ENCODE data around the gene PRKAG2.
"Not testable (repeated sequence)": the region's sequence is repeated elsewhere in the genome, so short reads cannot be mapped to it uniquely, and the experiment has no call there.

Gene PRKAG2

DNA sequence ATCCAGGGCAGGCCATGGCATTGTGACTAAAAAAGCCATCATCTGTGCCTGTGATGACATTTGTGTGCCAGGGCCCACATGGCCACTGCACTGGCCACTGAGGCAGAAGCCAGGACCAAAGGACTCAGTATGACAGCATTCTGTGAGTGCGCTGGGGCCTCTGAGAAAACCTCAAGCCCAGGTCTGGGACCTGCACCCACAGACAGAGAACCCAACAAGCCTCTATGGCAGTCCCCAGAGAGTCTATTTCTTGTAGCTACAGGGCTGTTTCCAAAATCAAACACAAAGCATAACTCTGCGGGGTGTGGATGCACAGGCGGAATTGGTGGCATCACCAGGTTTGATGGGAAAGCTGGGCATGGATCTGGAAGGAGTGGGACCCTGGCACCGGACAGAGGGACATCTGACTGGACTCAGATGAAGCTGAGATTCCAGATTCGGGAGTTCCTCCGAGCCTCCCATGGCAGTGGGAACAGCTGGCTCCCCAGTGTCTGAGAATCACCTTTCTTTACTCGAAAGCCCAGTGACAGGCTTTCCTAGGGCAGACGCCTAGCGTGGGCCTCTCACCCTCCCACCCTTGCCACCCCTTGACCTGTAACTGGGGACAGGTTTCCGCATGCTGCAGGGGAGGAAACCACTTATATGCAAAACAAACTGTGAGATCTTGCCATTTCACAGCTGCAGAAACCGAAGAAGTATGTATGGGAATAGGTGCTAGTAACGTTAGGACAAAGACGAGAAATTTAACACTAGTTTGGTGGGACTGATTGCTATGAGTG lies 286.7 kb downstream of the PRKAG2 start:
- DNase-seq (ENCODE audit: low spot score), result no peak

DNA sequence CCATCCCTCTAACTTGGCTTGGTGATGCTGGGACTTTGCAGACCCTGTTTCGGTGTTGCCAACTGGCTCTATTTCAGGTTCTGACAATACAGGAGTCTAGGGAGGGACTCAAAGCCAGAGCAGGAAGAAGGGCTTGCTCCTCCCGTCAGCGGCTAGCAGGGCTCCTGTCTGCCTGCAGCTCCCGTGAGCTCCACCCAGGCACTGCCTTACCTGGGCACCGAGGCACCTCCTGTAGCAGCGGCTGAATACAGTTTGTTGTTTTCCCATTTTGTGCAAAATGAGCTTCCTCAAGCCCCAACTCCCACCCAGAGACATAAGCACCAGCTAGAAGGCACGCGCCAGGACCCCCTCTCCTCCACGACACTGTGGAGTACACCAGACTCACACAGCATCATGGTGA lies 287.9 kb downstream of the PRKAG2 start:
- DNase-seq (ENCODE audit: low spot score), result no peak

DNA sequence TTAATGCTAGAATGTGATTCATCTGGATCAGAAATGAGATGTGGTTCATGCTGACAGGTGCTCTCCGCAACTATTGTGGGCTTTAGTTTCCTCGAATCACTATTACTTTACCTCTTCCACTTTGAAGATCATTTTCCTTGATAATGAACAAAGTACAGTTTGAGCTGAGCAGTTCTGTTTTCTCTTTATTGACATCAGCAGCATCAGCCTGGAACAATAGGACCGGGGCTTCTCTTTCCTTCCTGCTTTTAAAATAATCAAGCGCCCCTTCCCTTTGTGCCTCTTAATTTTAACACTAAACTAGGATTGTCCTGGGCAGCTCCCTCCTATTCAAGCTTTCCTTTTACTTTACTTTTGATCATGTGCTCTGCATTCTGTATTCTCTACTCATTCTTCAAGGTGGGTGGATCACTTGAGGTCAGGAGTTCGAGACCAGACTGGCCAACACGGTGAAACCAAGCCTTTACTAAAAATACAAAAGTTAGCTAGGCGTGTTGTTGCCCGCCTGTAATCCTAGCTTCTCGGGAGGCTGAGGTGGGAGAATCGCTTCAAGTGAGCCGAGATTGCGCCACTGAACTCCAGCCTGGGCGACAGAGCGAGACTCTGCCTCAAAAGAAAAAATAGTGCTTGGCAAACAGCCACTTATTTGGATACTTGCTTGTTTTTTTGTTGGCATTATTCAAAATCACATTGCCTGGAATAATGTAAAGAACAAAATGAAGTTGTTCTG lies 290.2 kb downstream of the PRKAG2 start:
- no peak for DNase-seq (ENCODE audit: low spot score)

DNA sequence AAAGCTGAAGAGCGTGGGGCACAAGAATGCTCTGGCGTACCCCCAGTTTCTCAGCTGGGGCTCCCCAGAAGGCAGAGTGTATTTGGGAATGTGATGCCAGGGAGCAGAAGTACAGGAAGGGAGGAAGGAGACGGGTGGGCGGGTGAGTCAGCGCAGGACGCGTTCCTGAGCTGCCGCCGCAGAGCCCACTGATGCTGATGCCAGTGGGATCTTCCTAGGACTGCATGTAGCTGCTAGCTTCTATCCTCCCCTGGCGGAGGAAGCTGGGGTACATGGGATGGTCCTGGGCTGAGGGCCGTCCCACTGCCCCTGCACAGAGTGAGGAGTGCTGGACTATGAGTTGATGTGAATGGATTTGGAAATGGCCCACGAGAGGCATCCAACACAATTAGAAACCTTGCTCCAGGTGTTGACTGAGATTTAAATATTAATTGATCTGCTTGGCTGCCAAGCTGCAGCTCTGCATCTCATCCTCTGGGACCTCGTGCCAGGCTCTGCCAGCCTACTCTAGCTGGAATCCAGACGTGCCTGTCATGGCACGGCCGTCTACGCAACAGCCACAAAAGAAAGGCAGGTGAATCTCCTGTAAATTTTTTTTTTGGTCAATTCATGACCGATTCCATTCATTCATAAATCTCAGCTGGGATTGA lies 291.0 kb downstream of the PRKAG2 start:
- no peak for DNase-seq (ENCODE audit: low spot score)

DNA sequence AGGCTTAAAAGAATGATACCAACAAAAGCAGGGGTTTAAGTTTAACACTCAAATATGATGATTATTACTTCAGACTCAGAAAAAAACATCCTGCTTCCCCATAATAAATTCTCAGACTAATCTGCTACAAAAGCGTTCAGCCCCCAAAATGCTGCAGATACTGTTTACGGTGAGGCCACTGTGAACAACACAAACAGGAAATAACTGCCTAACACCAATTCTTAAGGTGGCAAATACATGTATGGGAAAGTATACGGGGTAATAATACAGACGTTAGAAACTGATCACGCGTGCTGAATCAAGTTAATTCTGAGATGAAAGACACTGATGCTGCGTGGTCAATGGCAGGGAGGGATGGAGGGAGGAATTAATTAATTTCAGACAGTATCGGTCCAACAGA lies 295.2 kb downstream of the PRKAG2 start:
- DNase-seq (ENCODE audit: low spot score), result no peak

GRCh38 chr7:151579644-151580043 lies 297.3 kb downstream of the PRKAG2 start:
- DNase-seq (ENCODE audit: low spot score), result no peak

DNA sequence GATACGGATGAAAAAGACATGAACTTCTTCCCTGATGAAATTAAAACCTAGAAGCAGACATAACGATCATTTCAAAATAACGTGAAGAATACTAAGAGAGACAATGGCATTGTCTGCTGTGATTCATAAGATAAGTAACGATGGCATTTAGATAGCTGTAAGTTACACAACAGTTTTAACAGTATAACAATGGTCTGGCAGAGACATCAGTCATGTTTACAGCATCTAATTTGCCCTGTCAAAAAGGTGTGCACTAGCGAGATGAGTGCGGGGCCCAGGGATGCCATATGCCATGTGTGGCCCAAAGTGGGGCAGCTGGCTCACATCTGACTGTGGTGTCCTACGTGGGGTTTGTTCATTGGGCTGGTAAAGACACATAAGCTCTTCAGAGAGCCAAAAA lies 301.5 kb downstream of the PRKAG2 start:
- no peak for DNase-seq (ENCODE audit: low spot score)

- DNase-seq (ENCODE audit: low spot score), result not testable (repeated sequence)
These were observed 303.9 kb downstream of the PRKAG2 start for GRCh38 chr7:151573046-151573445.

DNA sequence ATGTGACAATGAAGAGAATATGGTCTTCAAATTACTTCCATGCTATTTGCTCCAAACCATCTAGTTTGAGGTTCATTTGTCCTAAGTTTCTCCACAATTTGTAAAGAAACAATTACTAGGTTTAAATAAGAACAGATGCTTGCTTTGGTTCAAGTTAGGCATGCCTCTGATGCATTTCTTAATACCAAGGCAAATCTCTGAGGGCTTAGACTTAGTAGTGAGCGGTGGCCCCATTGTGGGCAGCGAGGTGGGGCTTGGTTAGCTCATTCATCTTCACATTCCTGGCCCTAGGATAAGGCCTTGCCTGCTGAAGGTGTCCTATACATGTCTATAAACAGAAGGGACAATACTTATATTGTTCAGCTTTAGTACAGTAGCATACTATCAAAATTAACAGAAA lies 304.8 kb downstream of the PRKAG2 start:
- DNase-seq (ENCODE audit: low spot score), result no peak

- DNase-seq (ENCODE audit: low spot score), result no peak
These were observed 305.4 kb downstream of the PRKAG2 start for GRCh38 chr7:151571471-151571870.

DNA sequence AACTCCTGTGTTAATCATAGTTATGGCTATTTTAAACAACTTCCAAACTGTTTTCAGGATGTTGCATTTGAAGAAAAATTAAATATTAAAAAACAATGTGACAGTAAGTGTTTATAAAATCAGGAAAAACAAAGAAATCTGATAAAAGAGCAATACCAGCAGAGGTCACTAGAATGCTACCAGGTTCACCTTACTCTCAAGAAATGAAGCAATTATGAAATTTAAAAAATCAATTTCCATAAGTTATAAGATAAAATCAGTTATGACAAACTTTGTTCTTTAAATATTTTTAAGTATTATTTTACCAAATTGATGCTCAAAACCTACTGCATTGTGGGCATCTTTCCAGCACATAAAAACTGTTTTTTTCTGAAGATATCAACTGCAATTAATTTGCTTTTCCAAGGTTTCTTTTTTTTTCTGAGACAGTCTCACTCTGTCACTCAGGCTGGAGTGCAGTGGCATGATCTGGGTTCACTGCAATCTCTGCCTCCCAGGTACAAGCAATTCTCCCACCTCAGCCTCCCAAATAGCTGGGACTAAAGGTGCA lies 306.5 kb downstream of the PRKAG2 start:
- no peak for DNase-seq (ENCODE audit: low spot score)

DNA sequence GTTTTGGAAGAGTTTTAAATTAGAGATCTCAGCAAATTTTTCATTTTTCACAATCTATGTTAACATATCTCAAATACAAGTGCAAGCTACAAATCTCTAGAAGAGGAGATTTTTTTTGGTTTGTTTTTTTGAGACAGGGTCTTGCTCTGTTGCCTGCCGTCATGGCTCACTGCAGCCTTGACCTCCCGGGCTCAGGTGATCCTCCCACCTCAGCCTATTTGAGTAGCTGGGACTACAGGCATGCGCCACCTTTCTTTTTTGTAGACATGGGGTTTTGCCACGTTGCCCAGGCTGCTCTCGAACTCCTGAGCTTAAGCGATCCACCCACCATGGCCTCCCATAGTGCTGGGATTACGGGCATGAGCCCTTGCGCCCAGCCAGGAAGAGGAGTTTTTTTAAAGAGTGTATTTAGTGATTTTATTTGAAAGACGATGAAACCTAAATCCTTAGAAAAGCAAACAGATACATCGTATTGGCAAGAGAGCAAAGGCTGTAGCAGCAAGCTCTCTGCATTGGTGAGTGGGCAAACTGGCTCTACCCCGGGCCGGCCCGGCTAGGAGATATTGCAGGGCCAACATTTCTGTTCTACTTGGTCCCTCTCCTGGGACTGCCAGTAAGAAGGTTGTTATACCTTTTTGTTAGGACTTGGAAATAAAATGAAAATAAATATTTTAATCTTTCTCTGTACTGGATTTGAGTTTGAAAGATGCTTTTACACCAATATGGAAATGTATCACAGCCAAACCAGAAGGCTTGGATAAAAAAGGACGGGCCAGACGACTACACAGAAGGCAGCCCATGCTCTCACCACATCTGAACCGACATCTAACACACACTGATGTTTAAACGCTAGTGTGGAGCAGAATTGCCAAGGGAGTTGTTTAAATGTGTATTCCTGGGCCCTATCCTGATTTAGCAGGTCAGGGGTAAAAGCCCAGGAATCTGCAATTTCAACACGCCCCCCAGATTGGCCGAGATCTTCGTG lies 307.7 kb downstream of the PRKAG2 start:
- no peak for DNase-seq (ENCODE audit: low spot score)

- DNase-seq (ENCODE audit: low spot score), result no peak
These were observed 310.0 kb downstream of the PRKAG2 start for GRCh38 chr7:151566897-151567320.

DNA sequence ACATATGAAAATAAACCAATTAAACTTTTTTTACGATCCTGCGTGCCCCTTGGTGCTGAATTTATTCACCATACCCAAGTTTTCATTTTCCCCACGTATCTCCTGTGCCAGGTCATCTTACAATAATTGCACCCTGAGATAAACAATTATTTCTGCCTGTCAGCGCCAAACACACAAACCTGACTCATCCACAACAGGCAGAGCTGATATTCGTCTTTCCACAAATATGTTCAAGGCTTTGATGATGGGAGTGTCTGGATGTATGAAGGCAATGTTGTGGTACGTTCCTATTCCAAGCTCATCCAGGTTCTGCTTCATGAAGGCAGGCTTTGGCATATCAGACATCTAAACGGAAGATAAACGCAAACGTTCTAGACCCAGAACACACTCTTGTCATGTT lies 311.4 kb downstream of the PRKAG2 start:
- no peak for DNase-seq (ENCODE audit: low spot score)

- no peak for DNase-seq (ENCODE audit: low spot score)
These were observed 316.7 kb downstream of the PRKAG2 start for GRCh38 chr7:151560243-151560642.

- no peak for DNase-seq (ENCODE audit: low spot score)
These were observed 317.2 kb downstream of the PRKAG2 start for GRCh38 chr7:151559557-151560183.

- no peak for DNase-seq (ENCODE audit: low spot score)
These were observed 318.3 kb downstream of the PRKAG2 start for GRCh38 chr7:151558575-151558974.

- no peak for DNase-seq (ENCODE audit: low spot score)
These were observed 320.3 kb downstream of the PRKAG2 start for GRCh38 chr7:151556592-151556991.

DNA sequence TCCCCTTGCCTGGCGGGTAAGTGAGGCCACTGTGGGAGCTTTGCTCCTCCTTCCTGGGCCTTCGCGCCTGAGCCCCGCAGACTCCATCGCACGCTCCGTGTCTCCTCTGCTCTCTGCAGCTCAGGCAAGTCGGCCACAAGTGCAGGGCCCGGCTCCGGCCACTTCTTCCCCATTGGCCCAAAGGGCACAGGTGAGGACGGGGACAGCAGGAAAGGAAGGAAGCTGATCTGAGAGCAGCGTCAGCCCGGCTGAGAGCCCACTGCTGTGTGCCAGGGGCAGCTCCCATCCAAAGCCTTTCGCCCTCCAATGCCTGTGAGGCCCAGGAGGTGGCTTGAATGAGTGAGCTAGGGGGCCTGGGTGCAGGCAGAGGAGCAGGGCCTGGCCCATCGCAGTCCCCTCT lies 323.6 kb downstream of the PRKAG2 start:
- DNase-seq (ENCODE audit: low spot score), result no peak

DNA sequence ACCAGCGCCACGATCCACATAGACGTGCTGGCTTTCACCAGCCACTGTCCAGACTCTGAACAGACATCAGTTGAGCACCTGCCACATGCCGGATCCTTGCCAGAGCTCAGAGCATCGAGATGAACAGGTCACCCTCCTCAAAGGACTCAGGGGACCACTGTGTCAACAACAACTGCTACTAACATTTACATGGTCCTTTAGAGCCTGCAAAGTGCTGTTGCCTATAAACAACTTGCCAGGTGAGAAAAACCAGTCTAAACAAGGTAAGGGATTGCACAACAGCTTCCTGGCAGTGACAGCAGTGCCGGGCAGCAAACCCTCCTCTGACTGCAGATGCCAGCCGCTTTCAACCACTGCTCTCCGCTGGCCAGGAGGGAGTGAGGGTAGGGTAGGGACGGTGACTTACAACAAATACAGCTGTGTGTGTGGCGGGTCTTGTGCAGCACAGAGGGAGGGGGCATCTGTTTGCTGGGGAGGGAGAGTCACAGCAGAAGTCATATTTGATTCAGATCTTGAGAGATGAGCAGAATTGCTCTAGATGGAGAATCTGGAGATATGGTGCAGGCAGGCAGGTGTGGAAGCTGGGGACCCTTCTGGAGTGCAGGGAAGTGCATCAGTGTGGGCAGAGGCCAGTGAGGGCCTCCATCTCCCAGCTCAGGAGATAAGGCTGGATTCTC lies 324.4 kb downstream of the PRKAG2 start:
- DNase-seq (ENCODE audit: low spot score), result no peak
